HCT116 (cell line): ENCODE measurements around the gene HERC6. TPM values are rescaled to one million over a fixed set of nuclear protein-coding genes. Genes with fewer than 3 reads are reported as not detected.
"Not testable (repeated sequence)": the region's sequence is repeated elsewhere in the genome, so short reads cannot be mapped to it uniquely, and the experiment has no call there.

Experiments
- ATAC-seq: fragments of 200-7000 bp; cut with Tn5 transposase; 2 replicates; pipeline ENCODE4 v1.9.1; 2020; ENCODE audit warnings: mild to moderate bottlenecking, moderate library complexity
- BruUV-seq: library from RNA; stranded (reverse); fragments of 400-500 nt; replicated peaks from 2 replicates; lab custom pipeline; 2021; lab: Mats Ljungman, UMichigan
- CTCF ChIA-PET: fragments of 300-600 bp; sonication (Branson Sonifier 250); formaldehyde crosslinking; loops from one replicate; lab custom pipeline; 2021; ENCODE audit warnings: antibody characterized with exemption; lab: Charles Lee
- POLR2A ChIA-PET: fragments of 300-600, 350-600 bp; sonication (Branson Sonifier 250); formaldehyde crosslinking; loops from one replicate; lab custom pipeline; 2021; ENCODE audit warnings: antibody characterized with exemption; lab: Charles Lee
- RAD21 ChIA-PET, 2 experiments: fragments of 300-600 bp; sonication (Branson Sonifier 250); formaldehyde crosslinking; loops; one replicate each; lab custom pipeline; 2023; ENCODE audit warnings: low total read pairs in 2 of 2; ENCODE audit not compliant: uncharacterized antibody in 2 of 2, unreplicated experiment in 2 of 2, low non-redundant PET in 1 of 2; lab: Charles Lee
- DNase-seq: peaks from one replicate; pipeline ENCODE4 v3.0.0-alpha.2; 2010; ENCODE audit warnings: low read depth, low spot score
- H2AFZ ChIP-seq: fragments of 200-600 bp; shearing (Covaris generic), sonication (generic); 2 replicates; pipeline ENCODE4 v1.6.1; 2017; ENCODE audit warnings: low read depth, mixed run types, mixed read lengths, antibody characterized with exemption, low read length; ENCODE audit not compliant: poor library complexity, severe bottlenecking
- H3K27ac ChIP-seq: 2 replicates; pipeline ENCODE4 v1.5.1; 2012; ENCODE audit warnings: low read depth, low read length
- H3K27me3 ChIP-seq: fragments of 200-600 bp; sonication (generic); 2 replicates; pipeline ENCODE4 v1.6.1; 2016; ENCODE audit warnings: mixed run types, low read length, mixed read lengths; ENCODE audit not compliant: insufficient read depth
- H3K36me3 ChIP-seq, 2 experiments: fragments of 200-500 bp in 1 of 2; fragments of 200-600 bp in 1 of 2; sonication (Bioruptor generic) in 1 of 2; sonication (generic) in 1 of 2; 2 replicates each; pipeline versions ENCODE4 v1.5.1 to v1.6.1; 2014 to 2016; ENCODE audit warnings: low read length in 2 of 2, inconsistent platforms in 1 of 2, mixed read lengths in 1 of 2, mixed run types in 1 of 2; ENCODE audit not compliant: insufficient read depth in 2 of 2, control insufficient read depth in 1 of 2
- H3K4me1 ChIP-seq, 2 experiments: fragments of 200-600 bp in 1 of 2; sonication (generic) in 1 of 2; 2 replicates each; pipeline versions ENCODE4 v1.5.1 to v1.6.1; 2012 to 2017; ENCODE audit warnings: low read length in 2 of 2, inconsistent platforms in 1 of 2, mild to moderate bottlenecking in 1 of 2, mixed read lengths in 1 of 2, mixed run types in 1 of 2, moderate library complexity in 1 of 2; ENCODE audit not compliant: insufficient read depth in 2 of 2, control insufficient read depth in 1 of 2
- H3K4me2 ChIP-seq: fragments of 200-600 bp; sonication (generic); 2 replicates; pipeline ENCODE4 v1.6.1; 2017; ENCODE audit warnings: mixed run types, low read length, mixed read lengths
- H3K4me3 ChIP-seq, 2 experiments: fragments of 200-600 bp in 1 of 2; sonication (generic) in 1 of 2; replicated peaks in 1 of 2; 2 replicates each; pipeline ENCODE4 v1.5.1; 2011 to 2016; ENCODE audit warnings: low read length in 2 of 2, control low read depth in 1 of 2, low read depth in 1 of 2, mild to moderate bottlenecking in 1 of 2, mixed read lengths in 1 of 2, mixed run types in 1 of 2
- H3K79me2 ChIP-seq: fragments of 200-600 bp; sonication (generic); 2 replicates; pipeline ENCODE4 v1.6.1; 2017; ENCODE audit warnings: mild to moderate bottlenecking, mixed run types, low read length, moderate library complexity, mixed read lengths; ENCODE audit not compliant: insufficient read depth
- H3K9ac ChIP-seq: fragments of 200-600 bp; sonication (generic); 2 replicates; pipeline ENCODE4 v1.6.1; 2016; ENCODE audit warnings: low read length, mixed read lengths
- H3K9me2 ChIP-seq: fragments of 200-600 bp; sonication (generic), shearing (Covaris generic); 2 replicates; pipeline ENCODE4 v1.6.1; 2017; ENCODE audit warnings: mixed run types, mild to moderate bottlenecking, moderate library complexity; ENCODE audit not compliant: insufficient read depth
- H3K9me3 ChIP-seq, 2 experiments: fragments of 200-500 bp in 1 of 2; fragments of 200-600 bp in 1 of 2; sonication (Bioruptor generic) in 1 of 2; sonication (generic) in 1 of 2; 2 replicates each; pipeline ENCODE4 v1.6.1; 2014 to 2017; ENCODE audit warnings: low read length in 2 of 2, mixed read lengths in 2 of 2, inconsistent platforms in 1 of 2, low read depth in 1 of 2, mild to moderate bottlenecking in 1 of 2, mixed run types in 1 of 2, moderate library complexity in 1 of 2; ENCODE audit not compliant: control insufficient read depth in 1 of 2, insufficient read depth in 1 of 2
- H4K20me1 ChIP-seq: fragments of 200-600 bp; sonication (generic), shearing (Covaris generic); 2 replicates; pipeline ENCODE4 v1.6.1; 2017; ENCODE audit warnings: mixed run types, mild to moderate bottlenecking, moderate library complexity; ENCODE audit not compliant: insufficient read depth
- CBX3 ChIP-seq: IDR thresholded peaks from 2 replicates; pipeline ENCODE4 v1.6.1; 2012; ENCODE audit warnings: low read depth
- CEBPB ChIP-seq: IDR thresholded peaks from 2 replicates; pipeline ENCODE4 v1.6.1; 2012; ENCODE audit warnings: low read depth
- CTCF ChIP-seq, 3 experiments: fragments of 200-600 bp in 1 of 3; sonication (generic) in 1 of 3; IDR thresholded peaks in 2 of 3; conservative IDR thresholded peaks in 1 of 3; 2 replicates each; pipeline ENCODE4 v1.5.1; 2012 to 2017; ENCODE audit warnings: low read depth in 2 of 3, low read length in 2 of 3, antibody characterized with exemption in 1 of 3, borderline replicate concordance in 1 of 3, control low read depth in 1 of 3, mild to moderate bottlenecking in 1 of 3, mixed read lengths in 1 of 3, mixed run types in 1 of 3, moderate library complexity in 1 of 3; ENCODE audit not compliant: insufficient read depth in 1 of 3
- EGR1 ChIP-seq: IDR thresholded peaks from 2 replicates; pipeline ENCODE4 v1.6.1; 2012; ENCODE audit warnings: low read depth
- ELF1 ChIP-seq: IDR thresholded peaks from 2 replicates; pipeline ENCODE4 v1.6.1; 2012; ENCODE audit warnings: low read depth, borderline replicate concordance
- EZH2phosphoT487 ChIP-seq: fragments of 200-600 bp; IDR thresholded peaks from 2 replicates; pipeline ENCODE4 v1.6.1; 2018; ENCODE audit warnings: antibody characterized with exemption, borderline replicate concordance
- FOSL1 ChIP-seq: IDR thresholded peaks from 2 replicates; pipeline ENCODE4 v1.6.1; 2012; ENCODE audit warnings: low read depth
- MAX ChIP-seq: IDR thresholded peaks from 2 replicates; pipeline ENCODE4 v1.6.1; 2012
- POLR2A ChIP-seq: IDR thresholded peaks from 2 replicates; pipeline ENCODE4 v1.7.0; 2011; ENCODE audit warnings: borderline replicate concordance; ENCODE audit not compliant: insufficient read depth, insufficient read length; ENCODE audit errors: extremely low read depth
- RAD21 ChIP-seq: IDR thresholded peaks from 2 replicates; pipeline ENCODE4 v1.6.1; 2012; ENCODE audit warnings: low read depth, mild to moderate bottlenecking
- YY1 ChIP-seq: IDR thresholded peaks from 2 replicates; pipeline ENCODE4 v1.6.1; 2011; ENCODE audit warnings: low read length, low read depth, moderate library complexity, mild to moderate bottlenecking; ENCODE audit not compliant: insufficient replicate concordance; ENCODE audit errors: extremely low read depth
- intact Hi-C: fragments of 100-400 bp; cut with micrococcal nuclease; formaldehyde crosslinking; loops from 2 replicates; pipeline ENCODE4 v1.10.0; 2022
- total RNA-seq: library from RNA; stranded (reverse); gene quantifications from one replicate; pipeline ENCODE4 v1.2.1, GENCODE V29; 2021; ENCODE audit not compliant: unreplicated experiment

Gene HERC6
- total RNA-seq, 1 experiment from 2014 or later: 4.9 TPM

- H3K27me3 ChIP-seq, H3K9me3 ChIP-seq, H3K36me3 ChIP-seq, H3K4me2 ChIP-seq, H3K9me2 ChIP-seq, H3K27ac ChIP-seq, BruUV-seq, H3K79me2 ChIP-seq, H4K20me1 ChIP-seq, H3K9ac ChIP-seq, H2AFZ ChIP-seq, POLR2A ChIA-PET, H3K4me3 ChIP-seq, H3K4me1 ChIP-seq: not testable (repeated sequence)
- CTCF ChIA-PET: interaction anchor here (0.8 to 2.5 kb wide), 8 partner anchors 9 to 336 kb away, joined by 3 to 18 read pairs (median 6); partner anchors contain the start of genes HERC5 and HERC6
- intact Hi-C loops: loop anchor here (1.0 to 2.0 kb wide), 2 partner anchors 146 to 148 kb away; no protein-coding TSS in a partner anchor
- DNase-seq (peak; percentile 31), ATAC-seq (peak; percentile 81)
- TF ChIP-seq CTCF (IDR thresholded peaks at IDR 0.05 in 2 of 3, conservative IDR thresholded peaks at IDR 0.05 in 1 of 3; ENCODE audit: borderline replicate concordance in 1 of 3, insufficient read depth in 1 of 3, low read depth in 2 of 3, low read length in 2 of 3) (peak; percentile 42 to 66 (median 65); a peak in 5 of 6 replicates), ELF1 (0 out of 2 replicates have a peak, but pooled peaks have one; percentile 24), RAD21 (peak; percentile 62)
- RAD21 ChIA-PET: interaction anchor here in 1 of 2 experiments (1.2 kb wide), 1 partner anchor 146 kb away, joined by 3 read pairs; no protein-coding TSS in a partner anchor
Measured at GRCh38 chr4:88369180-88369812, 9.4 kb upstream of the HERC6 start.

- no peak overlapping the region for H3K27ac ChIP-seq
- ChIA-PET POLR2A (no interaction called here), CTCF (no interaction called here), RAD21 (no interaction called here)
- H3K27me3 ChIP-seq: no peaks in the 10 kb centered on the region
- TF ChIP-seq EZH2phosphoT487 (no peak), EGR1 (no peak), FOSL1 (no peak), YY1 (no peak), MAX (no peak), CBX3 (no peak), CEBPB (no peak), POLR2A (no peak), RAD21 (no peak)
- H3K9me2 ChIP-seq: no peaks in the 10 kb centered on the region
- H3K36me3 ChIP-seq: no peaks in the 10 kb centered on the region
- no peak for DNase-seq
- H3K4me1 ChIP-seq: peaks cover 0 to 5% of the 10 kb centered on the region in 2 experiments; a peak in 1 of 4 replicates
- H3K9ac ChIP-seq: no peak overlapping the region
- H3K9me3 ChIP-seq: no peaks in the 10 kb centered on the region
- no peak overlapping the region for H3K4me3 ChIP-seq
- no peak overlapping the region for H2AFZ ChIP-seq
- no peaks in the 10 kb centered on the region for H4K20me1 ChIP-seq
- no peak overlapping the region for H3K4me2 ChIP-seq
- no peaks in the 10 kb centered on the region for H3K79me2 ChIP-seq
- intact Hi-C loops: no loop called here
- BruUV-seq: no TSS peak
- ATAC-seq: no peak
Measured at GRCh38 chr4:88381123-88381522, 2.5 kb downstream of the HERC6 start.
